H54 (cell line): Measurements from ENCODE around the gene BCKDK.

Source experiments
- DNase-seq: peaks from one replicate; pipeline ENCODE4 v3.0.0; 2011; ENCODE audit warnings: low spot score, mixed read lengths; ENCODE audit not compliant: insufficient read length
- FAIRE-seq: peaks from 3 replicates; lab custom pipeline; 2011; peaks lifted over from hg19 to GRCh38; lab: Jason Lieb, UNC
- POLR2A ChIP-seq: IDR thresholded peaks from 2 replicates; pipeline ENCODE4 v1.6.1; 2011; ENCODE audit warnings: low read depth, mild to moderate bottlenecking, low read length

BCKDK gene

DNA sequence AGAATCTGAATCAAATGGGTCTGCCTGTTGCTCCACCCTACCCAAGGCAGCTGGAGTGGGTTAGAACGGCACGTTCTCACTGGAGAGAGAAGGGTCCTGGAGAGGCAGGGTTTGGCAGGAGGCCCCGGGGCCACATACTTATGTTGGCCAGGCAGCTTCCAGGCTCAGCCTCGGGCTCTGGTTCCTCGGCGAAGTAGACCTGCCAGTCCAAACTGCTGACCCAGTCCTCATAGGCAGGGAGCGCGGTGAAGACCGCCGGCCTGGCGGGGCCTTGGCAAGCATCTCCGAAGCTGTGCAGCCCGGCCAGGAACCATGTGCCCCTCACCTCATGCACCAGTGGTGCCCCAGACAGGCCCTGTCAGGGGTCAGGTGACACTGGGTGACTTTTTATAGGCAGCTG lies 24.2 kb upstream of the BCKDK start:
- TF ChIP-seq POLR2A: no peak
- DNase-seq (no peak), FAIRE-seq (no peak)

DNA sequence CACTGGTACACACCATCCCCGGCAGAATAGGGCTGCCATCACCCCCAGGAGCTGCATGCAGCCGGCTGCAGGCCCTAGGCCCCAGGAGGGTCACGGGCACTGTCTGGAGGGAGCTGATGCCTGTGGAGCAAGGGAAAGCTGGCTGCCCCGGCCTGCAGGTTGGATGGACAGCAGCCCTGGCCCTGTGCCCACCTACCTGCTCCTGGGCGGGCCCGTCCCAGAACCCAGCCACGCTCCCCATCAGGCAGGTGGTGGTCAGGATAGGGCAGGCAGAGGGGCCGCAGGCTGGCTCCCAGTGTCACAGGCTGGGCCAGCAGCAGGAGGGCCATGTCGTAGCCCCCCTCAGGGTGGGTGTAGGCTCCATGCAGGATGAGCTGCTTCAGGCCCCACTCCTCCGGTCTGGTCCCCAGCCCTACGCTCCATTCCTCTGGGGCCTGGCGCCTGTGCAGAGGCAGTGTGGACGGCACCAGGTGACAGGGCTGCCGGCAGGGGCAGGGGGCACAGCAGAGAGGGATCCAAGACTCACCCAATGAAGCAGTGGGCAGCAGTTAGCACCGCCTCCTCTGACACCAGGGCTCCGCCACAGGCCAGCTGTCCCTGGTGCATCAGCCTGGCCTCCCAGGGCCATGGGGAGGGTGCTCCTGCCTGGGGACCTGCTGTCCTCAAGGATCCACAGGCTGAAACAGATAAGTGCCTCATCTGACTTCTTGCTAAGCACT lies 23.4 kb upstream of the BCKDK start:
- no peak for DNase-seq
- FAIRE-seq: no peak
- no peak for TF ChIP-seq POLR2A

DNA sequence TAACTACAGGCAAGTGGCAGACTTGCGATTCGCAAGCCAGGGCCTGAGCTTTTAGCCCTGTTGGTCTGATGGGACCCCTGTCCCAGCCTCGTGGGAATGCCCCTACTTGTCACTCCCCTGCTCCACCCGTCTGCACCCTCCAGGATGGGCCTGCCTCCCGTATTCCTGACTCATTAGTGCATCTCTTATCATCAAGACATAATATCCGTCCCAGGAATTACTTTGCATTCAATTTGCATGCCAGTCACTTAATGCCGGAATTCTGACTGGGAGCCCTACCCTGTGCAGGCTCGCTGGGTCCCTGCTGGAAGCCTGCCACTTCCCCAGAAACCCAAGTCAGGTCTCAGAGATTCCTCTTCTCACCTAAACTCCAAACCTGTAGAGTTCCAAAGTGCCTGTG lies 22.8 kb upstream of the BCKDK start:
- no peak for DNase-seq
- TF ChIP-seq POLR2A: no peak
- no peak for FAIRE-seq

DNA sequence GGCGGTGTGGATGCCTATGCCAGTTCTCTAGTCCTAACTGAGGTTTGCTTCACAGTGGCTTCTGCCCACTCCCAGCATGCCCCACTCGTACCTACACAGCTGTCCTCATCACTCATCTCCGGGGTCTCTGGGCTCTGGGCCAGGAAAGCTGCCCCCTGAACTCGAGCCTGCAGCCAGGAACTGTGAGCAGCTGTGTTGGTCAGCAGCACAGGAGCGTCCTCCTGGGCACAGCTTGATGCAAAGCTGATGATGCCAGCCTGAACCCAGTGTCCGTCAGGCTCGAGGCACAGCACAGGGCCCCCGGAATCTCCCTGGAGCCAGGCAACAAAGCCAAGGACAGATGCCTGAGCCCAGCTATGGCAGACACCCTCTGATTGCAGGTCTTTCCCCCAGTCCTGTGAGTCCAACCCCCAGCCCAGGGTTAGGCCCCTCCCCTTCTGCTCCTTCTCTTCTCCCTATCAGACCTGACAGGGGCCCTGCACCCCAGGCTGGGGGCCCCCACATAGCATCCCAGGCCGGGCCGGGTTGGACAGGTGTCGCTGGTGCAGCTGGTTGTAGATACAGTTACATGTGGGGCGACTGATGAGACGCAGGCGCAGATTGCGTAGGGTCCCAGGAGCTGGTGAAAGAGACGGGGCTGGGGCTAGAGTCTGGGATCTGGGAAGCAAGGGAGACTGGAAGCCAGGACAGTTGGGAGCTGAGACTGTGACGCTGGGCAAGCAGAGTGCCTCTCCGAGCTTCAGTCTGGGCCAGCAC lies 22.1 kb upstream of the BCKDK start:
- TF ChIP-seq POLR2A: no peak
- FAIRE-seq (no peak), DNase-seq (no peak)

DNA sequence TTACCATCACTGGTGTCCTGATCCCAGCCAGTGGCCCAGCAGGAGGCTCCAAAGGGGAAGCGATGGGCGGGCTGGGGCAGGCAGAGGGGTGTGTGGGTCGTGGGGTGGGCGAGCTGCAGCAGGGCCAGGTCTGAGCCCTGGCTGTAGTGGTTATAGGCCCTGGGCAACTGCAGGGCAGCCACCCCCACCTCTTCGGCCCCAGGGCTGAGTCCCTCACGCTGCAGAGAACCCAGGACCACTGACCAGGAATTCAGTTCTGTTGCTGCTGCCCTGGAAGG lies 21.6 kb upstream of the BCKDK start:
- no peak for TF ChIP-seq POLR2A
- no peak for DNase-seq
- no peak for FAIRE-seq

DNA sequence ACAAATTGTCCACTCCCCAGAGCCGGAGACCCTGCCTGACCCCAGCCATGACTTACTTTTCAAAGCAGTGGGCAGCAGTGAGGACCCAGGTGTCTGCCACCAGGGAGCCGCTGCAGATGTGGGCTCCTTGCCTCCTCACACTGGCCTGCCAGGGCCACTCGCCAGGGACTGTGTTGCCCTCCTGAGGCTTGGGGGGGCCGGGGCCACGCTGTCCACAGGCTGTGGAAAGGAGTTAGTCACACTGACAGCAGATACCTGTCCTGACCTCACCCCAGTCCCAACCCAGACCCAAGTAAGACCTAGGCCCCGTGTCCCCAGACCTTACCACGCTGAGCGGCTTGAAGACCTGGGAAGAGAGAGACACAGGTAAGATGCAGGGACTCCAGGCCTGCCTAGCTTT lies 20.7 kb upstream of the BCKDK start:
- DNase-seq (no peak), FAIRE-seq (no peak)
- TF ChIP-seq POLR2A: no peak

DNA sequence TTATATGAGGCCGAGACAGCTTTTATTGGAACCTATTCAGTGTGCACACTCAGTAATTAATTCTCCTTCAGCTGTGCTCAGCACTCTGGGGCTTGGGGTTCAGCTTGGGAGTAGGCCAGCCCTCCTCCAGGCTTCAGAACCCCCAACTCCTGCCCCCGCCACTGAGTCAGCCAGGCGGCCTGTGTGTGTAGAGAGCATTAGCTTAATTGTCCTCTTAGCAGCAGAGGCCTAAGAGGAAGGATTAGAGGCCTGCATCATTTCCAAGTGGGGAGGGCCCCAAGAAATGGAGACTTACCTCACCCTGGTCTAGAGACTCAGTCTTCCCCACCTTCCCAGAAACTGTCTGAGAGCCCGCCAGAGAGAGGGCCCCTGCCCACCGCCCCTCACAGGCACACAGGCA lies 20.2 kb upstream of the BCKDK start:
- no peak for TF ChIP-seq POLR2A
- FAIRE-seq: no peak

DNA sequence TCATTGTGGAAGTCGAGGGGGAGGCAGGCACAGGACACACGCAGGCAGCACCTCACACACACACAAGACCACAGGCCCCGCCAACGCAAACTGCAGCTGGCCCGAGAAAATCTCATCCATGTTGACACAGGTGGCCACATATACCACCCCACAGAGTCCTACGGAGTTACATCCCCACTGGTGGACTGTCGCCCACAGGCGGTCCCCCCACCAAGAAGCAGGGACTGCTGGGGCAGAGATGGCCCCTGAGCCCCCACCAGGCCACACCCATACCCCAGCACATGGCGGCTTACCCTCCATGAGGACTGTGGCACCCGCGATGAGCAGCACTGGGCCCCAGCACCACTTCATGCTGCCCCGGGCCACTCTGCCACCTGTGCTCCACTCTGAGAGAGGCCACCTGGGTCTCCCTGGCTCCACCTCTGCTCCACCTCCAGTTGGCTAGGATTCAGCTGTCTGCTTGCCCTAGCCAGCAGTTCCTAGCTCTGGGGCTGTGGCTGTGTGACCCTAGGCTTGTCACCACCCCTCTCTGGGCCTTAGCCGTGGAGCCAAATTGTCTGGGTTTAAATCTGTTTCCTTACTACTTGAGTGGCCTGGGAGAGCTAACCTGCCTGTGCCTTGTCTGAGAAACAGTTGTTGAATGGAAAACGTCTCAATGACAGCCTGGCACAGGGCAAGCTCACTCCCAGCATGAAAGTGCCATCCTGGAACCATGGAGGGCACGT lies 19.6 kb upstream of the BCKDK start, which contains the start of gene PRSS53:
PRSS53 (minus strand) TSS at position 485 of the 725 bp plus-strand sequence; CDS start at position 351, 134 bp downstream.
- FAIRE-seq: no peak
- no peak for DNase-seq
- TF ChIP-seq POLR2A: no peak

More for the DNA sequence above, 20.2 kb upstream of the BCKDK start:
- DNase-seq: no peak

DNA sequence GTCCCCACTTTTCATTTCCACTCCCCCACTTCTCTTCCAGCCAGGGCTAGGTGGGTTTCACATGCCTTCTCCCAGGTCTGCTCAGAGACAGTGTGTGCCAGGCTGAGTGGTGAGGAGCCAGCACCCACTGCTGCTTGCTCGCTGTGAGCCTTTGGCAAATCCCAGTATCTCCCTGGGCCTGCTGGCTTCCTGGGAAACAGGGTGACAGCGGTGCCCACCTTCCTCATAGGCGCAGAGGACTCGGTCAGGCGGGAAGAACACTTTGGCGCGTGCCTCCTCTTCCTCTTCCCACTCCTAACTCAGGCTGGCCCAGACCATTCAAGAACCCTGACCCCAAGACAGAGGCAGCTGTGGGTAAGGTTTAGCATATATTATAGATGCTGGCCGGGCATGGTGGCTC lies 19.0 kb upstream of the BCKDK start:
- TF ChIP-seq POLR2A: no peak
- DNase-seq (no peak), FAIRE-seq (no peak)

DNA sequence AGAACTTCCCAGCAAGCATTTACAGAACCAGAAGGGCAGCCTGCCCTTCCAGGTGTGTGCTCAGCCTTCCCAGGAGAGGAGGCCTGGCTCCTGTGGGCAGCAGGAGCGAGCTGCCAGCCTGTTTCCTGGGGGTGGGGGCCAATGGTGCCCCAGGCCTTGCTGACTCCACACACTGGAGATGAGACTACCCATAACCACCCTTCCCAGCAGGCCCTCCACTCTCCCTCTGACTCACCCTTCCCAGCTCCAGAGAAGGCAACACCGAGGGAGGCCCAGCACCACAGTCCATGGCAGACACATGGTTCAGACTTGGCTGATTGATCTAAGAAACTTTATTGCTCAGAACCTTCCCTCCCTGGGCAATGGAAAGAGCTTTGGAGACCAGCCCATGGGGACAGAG lies 17.6 kb upstream of the BCKDK start:
- DNase-seq (no peak), FAIRE-seq (no peak)
- TF ChIP-seq POLR2A: no peak

DNA sequence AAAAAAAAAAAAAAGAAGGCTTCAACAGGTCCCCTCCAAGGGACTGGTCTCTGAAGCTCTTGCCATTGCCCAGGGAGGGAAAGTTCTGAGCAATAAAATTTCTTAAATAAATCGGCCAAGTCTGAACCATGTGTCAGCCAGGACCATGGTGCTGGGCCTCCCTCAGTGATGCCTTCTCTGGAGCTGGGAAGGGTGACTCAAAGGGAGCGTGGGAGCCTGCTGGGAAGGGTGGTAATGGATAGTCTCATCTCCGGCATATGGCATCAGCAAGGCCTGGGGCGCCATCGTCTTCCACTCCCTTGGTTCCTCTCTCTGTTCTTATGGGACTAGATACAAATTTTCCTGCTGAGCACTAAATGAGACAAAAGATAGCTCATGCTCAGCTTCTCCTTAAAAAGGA lies 15.9 kb upstream of the BCKDK start:
- DNase-seq: no peak
- no peak for TF ChIP-seq POLR2A
- FAIRE-seq: no peak

DNA sequence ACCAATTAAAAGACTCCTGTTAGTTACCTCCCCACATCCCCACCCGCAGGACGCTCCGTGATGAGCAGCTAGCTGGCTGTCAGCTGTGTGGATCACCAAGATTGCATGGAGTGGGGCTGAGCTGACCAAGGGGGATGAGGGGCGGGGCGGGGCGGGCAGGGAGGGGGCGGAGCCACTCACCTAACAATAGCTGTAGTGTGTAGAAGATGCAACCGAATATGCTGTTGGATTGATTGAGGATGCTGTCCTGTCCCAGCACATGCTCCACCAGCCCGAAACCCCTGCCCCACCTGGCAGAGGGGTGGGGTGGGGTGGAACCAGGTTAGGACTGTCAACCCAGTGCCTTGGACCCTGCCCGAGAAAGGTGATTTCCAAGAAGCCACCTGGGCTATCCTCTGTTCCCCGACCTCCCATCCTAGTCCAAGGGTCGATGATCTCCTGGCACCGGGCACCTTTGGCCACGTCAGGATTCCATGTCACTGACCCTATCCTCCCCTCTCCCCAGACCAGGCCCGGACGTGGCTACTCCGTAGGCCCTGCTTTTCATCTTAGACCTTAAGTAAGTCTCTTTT lies 15.0 kb upstream of the BCKDK start:
- DNase-seq: no peak
- no peak for FAIRE-seq
- TF ChIP-seq POLR2A: no peak

DNA sequence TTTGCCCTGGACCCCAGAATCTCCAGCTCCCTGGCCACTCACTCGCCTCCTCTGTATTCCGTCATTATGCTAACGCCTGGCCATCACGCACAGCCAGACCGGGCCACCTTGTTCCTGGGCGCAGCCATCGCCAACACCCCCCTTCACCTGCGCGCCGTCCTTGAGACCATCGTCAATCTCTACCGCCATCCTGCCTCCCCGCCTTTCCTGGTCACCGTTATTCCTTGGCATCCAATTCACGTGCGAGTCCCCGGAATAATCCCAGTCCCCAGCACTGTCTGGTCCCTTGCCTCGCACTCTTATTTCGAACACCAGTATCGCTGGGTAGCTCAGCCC lies 14.1 kb upstream of the BCKDK start:
- FAIRE-seq: no peak
- DNase-seq: no peak
- TF ChIP-seq POLR2A: no peak
